ENCODE measurements around the gene MEF2B.
A peak's percentile ranks its signal among the peaks of the same experiment; 100 is the strongest.

- TF ChIP-seq TAF1 (IDR thresholded peaks at IDR 0.05; ENCODE audit: borderline replicate concordance, insufficient read depth, low read length) = 0 out of 2 replicates have a peak, but pooled peaks have one; percentile 28
- no peak for TF ChIP-seq REST (IDR thresholded peaks at IDR 0.05; ENCODE audit: insufficient read depth in 1 of 2, low read depth in 2 of 2, low read length in 2 of 2)
Measured at GRCh38 chr19:19203012-19203856, 33.2 kb upstream of the MEF2B start, which contains the start of gene NR2C2AP.

Data from PFSK-1 (cell line).